UCSD-AML1 (cell line): ENCODE results near the gene SOSTDC1.
"Not testable (repeated sequence)": the region's sequence is repeated elsewhere in the genome, so short reads cannot be mapped to it uniquely, and the experiment has no call there.

ENCODE experiments used
- DNase-seq: peaks from one replicate; lab custom pipeline; 2025; ENCODE audit not compliant: unreplicated experiment; lab: John Stamatoyannopoulos, UW

The SOSTDC1 gene, protein sequence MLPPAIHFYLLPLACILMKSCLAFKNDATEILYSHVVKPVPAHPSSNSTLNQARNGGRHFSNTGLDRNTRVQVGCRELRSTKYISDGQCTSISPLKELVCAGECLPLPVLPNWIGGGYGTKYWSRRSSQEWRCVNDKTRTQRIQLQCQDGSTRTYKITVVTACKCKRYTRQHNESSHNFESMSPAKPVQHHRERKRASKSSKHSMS

DNA sequence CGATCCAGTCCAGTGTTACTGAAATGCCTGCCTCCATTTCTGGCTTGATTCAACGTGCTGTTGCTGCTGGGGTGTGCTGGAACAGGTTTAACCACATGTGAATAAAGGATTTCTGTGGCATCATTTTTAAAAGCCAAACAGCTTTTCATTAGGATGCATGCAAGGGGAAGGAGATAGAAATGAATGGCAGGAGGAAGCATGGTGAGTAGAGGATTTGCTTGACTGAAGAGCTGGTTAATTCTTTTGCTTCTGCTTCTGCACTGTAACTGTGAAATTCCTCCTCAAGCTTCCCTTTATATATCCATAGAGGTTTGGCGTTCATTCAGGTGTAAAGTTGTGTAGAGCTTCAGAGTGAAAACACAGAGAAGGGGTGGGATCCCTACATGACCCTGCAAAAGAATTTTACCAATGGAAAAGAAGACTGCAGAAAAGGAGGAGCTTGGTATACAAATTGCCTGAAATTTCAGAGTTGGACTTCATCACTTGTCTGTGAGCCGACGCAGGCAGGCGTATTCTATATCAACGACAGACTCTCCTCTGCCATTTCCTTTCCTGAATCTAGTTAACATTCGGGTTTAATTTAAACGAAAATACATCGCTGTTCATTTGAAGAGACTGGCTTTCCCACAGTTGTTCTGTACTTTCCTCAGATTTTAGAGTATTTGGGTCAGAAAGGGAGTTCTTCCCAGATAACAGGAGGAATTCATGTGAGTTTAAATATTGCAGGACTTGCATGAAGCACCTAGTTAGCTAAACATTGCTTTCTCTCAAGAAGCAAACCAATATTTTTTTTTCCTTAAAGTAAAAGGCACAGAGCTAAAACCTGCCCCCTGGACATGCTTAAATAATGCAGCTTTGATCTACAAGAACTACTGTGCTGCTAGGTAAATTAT is at the start of gene SOSTDC1:
Gene SOSTDC1 (minus strand): TSS at position 270 of the 893 bp plus-strand sequence. CDS start 70 bp downstream, at position 200.
- DNase-seq: no peak

DNA sequence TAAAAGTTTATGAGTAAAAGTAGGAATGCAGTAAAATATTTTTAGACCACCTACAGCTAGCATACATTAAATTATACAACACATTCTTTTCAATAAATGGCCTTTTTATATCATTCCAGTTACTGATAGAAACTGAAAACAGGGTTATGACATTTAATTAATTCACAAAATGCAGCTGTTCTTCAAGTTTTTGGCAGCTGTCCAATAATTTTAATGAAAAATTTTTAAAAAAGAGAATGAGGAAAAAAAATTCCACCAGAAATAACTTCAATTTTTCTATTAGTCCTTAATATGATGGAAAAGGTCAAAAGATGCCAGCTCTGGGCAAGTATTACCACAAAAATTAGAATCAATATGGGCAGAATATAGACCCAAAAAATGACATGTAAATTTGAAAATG is 49.2 kb upstream of the SOSTDC1 start:
- no peak for DNase-seq

DNA sequence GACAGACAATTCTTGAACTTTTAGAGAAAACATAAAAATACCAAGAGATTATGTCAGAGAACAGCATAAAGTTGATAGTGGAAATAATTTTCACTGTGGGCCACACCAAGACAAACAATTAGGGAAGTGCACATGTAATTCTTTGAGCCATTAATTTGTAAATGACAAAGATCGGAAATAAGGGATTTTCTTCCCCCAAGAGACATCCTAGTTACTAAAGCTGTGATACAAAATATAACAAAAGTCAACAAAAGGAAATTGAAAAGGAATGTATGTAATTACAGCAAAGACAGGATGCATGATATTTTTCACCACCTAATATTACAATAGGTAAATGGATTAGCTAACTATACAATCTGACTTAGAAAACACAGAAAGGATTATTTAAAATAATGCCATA is 48.7 kb upstream of the SOSTDC1 start:
- no peak for DNase-seq

DNA sequence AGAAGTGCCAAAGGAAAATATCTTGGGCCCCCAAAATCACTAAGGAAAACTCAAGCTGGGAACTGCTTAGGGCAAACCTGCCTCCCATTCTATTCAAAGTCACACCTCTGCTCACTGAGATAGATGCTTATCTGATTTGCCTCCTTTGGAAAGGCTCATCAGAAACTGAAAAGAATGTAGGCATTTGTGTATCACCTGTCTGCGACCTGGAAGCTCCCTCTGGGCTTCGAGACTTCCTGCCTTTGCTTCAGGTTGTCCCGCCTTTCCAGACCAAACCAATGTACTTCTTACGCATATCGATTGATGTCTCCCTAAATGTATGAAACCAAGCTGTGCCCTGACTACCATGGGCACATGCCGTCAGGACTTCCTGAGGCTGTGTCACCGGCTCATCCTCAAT is 46.6 kb upstream of the SOSTDC1 start:
- DNase-seq: no peak

DNA sequence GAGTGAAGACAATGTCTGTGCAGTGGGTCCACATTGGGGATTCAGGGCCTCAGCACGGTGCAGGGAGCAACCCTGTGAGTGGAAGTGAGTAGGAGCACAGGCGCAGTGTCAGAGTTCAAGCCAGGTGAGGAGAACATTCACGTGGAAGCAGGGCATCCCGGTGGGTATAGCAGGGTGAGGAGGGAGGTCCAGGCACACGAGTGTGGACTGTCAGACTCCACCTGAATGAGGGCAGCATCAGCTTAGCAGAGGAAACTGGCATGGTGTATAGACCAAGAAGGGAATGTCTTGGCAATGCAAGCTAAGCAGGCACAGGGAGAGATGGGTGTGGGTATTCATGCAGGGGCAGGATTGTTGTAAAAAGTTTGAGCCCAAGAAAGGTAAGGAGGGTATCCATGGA is 45.8 kb upstream of the SOSTDC1 start:
- DNase-seq: no peak

DNA sequence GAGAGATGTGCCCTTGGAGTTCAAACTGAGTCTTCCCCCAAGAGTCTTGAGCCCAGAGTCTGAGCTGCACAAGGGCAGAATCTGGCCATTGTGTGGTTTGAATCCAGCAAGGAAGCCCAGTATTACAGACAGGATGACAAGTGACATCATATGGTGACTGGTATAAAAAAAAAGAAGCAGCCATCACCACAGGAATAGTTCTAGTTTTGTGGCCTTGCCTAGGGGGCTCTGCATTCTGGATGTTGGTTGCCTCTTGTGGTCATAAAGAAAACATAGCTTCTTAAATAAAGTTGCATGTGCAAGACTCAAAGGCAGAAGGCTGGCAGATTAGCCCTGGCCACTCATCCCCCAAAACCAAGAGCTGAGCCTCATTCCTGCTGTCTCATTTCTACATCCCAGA is 44.3 kb upstream of the SOSTDC1 start:
- no peak for DNase-seq

DNA sequence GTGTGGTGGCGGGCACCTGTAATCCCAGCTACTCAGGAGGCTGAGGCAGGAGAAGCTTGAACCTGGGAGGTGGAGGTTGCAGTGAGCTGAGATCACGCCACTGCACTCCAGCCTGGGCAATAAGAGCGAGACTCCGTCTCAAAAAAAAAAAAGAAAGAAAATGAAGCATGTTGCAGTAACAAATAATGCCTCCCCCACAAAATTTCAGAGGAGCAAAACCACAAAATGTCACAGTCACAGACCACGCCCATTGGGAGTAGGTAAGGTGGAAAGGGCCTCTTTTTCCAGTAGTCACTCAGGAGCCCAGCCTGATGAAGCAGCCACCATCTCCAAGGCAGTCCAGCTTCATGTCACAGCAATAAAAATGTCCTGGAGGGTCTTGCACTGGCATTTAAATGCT is 40.9 kb upstream of the SOSTDC1 start:
- DNase-seq: not testable (repeated sequence)

DNA sequence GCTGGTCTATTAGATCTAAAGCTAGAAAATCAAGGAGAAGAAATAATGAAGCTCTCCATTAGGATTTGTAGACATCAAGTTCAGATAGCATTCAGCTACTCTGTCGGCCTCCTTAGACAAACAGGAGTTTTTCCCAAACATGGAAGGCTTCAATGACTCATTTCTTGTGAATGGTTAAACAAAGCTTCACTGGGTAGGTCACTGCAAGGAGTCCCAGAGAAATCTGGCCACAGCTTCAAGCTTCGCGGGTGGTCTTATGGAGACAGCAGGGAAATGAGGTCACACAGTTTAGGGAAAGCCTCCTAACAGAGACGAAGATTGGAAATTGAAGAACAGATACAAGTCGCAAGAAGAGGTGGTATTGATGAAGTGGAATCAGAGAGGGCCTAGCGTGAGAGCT is 38.5 kb upstream of the SOSTDC1 start:
- no peak for DNase-seq

DNA sequence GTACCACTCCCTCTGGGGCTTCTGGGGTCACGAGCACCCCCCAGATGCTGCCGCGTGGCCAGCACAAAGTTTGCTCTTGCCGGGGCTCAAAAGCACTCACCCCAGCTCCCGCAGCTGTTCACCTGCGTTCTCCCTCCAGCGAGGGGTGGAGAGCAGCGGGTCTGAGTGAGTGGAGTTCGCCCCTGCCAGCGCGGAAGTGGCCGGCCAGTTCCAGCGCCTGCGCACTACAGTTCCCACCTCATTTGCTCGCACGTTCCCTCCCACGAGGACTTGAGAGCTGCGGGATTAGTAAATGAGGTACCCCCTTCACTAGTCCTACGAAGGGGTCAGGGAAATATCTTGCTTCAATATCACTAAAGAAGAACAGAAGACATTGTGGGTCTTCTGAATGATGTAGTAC is 36.8 kb upstream of the SOSTDC1 start:
- no peak for DNase-seq

DNA sequence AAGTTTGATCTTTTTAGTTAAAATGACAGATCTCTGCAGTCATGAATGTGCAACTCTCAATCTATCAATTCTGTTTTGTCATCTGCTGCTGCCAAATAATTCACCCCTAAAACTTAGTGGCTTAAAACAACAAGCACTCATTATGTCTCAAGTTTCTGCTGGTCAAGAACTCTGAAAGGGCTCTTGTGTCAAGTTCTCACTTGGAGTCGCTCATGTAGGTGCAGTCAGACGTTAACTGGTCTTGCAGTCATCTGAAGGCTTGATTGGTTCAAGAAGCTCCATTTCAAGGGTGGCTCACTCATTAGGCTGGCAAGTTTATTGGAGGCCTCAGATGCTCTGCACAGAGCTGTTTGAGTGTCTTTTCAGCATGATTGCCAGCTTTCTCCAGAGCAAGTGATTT is 32.6 kb upstream of the SOSTDC1 start:
- no peak for DNase-seq

DNA sequence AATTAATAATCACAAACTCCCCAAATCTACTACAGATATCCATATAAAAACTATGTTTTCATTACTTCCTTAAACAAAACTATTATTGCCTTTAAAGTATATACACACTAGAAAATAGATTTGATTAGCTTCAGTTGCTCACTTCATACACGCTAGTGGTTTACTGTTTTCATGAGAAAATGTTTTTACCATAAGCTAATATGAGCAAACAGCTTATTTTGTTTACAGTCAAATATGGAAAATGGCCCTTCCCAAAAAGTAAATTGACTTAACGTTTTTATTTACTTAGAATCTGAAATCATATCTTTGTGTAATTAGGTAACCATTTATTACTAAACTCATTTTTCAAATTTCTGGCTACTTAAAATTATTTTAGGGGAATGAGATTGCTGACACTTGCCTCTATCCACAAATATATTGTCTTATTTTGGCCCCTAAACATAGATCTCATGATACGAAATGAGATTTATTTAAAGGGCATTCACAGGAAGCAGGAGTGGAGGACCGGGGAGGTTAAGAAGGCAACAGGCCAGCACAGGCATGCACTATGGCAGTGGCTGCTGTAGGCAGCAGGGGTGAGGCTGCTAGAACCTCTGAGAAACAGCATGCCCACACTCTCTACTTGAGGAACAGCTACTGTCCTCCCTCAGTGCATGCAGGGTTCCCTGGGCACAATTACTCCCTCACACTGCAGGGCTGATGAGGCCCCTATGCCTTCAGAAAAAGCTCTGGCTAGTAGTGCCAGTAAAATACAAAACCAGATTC is 29.6 kb upstream of the SOSTDC1 start:
- no peak for DNase-seq

DNA sequence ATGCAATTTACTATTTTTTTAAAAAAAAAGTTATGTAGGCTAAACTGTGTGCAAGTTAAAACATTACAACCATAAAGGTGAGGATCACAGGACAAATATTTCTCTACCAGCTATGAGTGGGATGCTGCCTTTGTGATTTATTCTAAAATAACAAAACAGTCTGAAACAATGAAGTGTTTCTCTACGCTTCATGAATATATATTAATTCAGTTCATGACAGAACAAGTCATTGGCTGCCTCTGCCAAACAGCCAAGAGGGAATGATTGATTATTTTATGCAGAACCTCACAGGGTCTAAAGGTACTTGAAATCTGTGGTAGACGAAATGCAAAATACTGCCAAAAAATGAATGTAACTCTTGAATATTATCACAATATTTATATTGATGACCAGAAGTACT is 29.0 kb upstream of the SOSTDC1 start:
- DNase-seq: no peak

DNA sequence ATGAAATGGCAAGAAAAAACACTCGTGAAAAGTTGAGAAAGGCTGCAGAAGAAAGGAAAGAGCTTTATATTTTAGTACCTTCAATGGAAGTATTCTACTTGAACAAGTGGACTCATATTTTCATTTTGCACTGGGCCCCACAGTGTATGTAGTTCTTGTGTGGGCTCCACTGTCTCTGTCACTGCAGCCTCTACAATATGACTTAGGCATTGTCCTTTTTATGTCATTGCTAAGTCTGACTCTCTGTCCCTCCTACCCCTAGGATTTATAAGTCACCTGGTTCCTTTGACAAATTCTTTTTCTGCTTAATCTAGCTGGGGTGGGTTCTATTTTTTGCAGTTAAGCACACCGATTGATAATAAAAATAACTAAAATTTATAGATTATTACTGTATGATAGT is 27.7 kb upstream of the SOSTDC1 start:
- DNase-seq: no peak

DNA sequence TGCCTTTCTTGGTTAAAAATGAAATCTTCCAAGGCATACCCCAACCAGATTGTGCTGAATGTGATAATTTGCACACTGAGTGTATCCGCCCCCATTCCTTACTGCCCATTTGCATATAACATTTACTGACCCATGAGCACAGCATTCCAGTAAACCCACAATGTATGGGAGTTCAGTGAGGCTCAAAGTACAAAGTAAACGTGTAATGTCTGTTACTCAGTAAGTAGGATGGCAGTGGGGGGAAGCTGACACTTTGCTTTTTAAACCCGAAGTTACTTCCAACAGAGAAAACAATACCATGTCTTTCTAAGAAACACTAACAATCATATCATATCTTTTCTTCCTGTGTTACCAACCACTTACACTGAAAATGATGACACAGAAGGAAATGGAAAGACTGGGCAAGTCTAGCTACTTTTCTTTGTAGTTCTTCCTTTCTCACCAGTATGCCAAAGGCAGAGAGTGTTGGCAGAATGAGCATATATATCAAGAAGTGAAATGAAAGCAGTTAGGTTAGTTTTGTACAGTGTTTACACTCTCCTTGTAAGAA is 27.1 kb upstream of the SOSTDC1 start:
- DNase-seq: no peak

DNA sequence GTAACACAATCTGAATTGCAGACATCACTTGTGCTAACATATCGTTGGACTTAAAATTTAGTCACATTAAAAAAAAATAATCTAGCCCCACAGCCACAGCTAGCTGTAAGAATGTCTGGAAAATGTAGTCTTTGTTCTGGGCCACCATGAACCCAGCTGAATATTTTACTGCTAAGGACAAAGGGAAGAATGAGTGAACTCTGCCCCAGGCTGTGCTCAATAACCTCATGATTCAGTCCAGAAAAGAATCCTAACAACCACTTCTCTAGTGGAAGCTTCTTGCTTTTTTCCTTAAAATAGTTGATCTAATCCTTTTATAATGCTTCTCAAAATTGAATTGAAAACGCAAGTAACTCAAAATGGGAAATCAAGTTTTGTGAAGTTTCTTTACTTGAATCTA is 25.6 kb upstream of the SOSTDC1 start:
- no peak for DNase-seq

DNA sequence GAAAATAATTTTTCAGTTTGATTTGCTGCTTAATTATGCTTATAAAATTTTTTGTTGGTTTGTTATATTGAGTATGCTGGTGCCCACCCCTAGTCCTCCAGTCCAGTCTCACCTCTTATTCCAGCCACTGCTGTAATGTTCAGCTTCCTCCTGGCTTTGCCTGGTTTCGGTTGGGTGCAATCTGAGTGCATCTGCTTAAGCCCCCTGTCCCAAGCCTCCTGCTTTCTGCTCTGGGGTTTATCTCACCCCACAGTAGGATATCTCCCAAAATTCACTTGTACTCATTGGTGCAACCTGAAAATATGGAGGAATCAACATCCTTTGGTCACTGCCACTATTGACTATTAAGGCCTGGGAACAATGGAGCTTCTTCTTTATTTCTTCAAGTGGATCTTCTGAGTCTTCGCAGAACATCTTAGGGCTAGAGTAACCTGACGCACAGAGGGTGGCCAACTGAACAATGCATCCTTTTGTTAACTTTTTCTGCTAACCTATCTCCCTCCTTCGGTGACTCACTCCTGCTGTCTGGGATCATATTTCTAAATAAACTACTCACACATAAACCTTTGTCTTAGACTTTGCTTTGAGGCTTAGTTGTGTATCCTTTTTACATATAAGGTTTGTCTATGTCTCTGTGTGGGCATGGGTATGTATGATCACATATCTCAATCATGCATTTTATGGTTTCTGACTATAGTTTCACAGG is 19.1 kb upstream of the SOSTDC1 start:
- DNase-seq: no peak

DNA sequence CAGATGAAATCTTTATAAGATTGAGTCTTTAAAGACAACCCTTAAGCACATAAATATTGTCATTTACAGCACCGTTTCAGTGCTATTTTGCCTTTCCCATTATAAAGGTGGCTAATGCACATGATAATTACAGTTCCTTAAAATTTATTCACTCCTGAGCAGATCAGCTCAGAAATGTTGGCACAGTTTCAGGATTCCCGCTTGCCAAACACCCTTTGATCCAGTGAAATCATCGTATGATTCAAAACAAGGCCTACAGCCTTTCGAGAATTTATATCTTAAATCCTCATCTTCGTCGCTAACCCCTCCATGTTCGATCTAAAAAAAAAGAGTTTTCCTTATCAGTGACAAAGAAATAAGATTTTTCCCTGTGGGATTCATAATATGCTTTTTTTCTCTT is 14.1 kb upstream of the SOSTDC1 start:
- DNase-seq: no peak

DNA sequence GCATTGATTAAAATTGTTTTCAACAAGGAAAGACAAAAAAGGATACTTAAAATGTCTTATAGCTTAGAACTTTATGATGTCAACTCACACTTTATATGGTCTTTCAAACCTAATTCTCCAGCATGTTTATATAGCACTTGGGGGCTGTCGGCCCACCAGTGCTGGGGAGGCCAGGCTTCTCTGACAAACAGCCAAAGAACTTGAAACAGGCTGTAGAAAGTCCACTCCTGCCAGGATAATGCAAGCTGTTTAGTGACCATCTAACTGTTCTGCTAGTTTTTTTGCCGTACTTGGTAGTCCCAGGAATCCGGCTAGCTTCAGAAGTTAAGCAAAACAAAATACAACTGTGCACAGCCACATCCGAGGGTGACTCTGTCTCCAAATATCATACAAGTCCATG is 13.6 kb upstream of the SOSTDC1 start:
- DNase-seq: no peak

DNA sequence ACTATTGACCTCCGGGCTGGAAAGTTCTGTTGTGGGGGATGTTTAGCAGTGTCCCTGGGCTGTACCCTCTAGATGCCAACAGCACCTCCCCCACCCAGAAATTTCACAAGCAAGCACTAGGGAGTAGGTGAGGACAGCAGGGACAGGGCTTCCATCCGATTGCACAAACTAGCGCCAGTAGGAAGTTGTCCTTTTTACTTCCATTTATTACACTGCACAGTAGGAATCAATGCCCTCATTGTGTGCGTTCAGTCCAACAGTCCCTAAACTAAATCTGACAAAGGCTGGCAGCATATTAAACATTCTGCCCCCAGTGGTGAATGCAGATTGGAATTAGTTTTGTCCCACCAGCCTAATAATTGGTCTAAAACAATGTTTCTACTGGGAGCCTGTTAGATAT is 6.4 kb upstream of the SOSTDC1 start:
- no peak for DNase-seq

DNA sequence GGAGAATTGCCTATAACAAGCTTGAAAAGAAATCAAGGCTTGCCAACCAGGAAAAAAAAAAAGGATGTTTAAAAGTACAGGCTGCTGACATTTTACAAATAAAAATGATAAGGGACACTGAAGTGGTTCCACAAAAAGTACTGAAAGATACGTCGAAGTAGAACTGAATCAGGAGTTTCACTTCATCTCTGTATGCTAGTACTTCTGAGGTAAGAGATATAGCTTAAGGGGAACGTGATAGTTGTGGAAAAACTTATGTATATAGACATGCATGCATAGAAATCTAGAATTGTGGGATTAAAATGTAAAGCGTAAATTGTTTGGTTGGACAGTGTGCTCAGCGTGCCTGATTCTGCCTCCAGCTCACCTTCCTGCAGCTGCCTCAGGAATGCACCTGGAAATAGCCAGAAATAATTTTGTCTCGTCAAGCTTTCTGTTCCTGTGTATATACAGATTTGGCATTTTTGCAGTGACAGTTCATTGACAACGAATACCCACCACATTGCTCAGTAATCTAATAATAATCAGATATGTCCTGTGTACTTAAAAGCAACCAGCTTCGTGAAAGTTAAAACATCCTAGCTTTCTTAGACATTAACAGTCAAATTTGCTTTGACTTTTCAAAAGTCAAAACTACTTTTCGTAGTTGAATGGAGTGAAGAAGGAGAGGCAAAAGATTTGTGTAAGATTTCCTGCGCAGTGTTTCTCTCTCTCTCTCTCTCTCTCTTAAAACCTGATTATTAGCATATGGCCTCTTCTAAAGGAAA is 1.4 kb downstream of the SOSTDC1 start:
- DNase-seq: no peak
